Esophagus muscularis mucosa (tissue), 4 donors: Measurements from ENCODE around the gene TM4SF1. TPM values are rescaled to one million over a fixed set of nuclear protein-coding genes. Genes with fewer than 3 reads are reported as not detected.

Experiments
- DNase-seq: peaks from one replicate; pipeline ENCODE4 v3.0.0-alpha.2; 2017; ENCODE audit errors: extremely low spot score
- H3K27ac ChIP-seq, 4 donors: fragments of 200-600 bp; sonication (generic); replicated peaks in 1 of 4; 1 replicate in 3 of 4; 2 replicates in 1 of 4; pipeline ENCODE4 v1.5.1; 2016 to 2019; ENCODE audit warnings: mild to moderate bottlenecking in 1 of 4
- H3K27me3 ChIP-seq, 4 donors: fragments of 200-600 bp; sonication (generic); one replicate each; pipeline versions ENCODE4 v1.5.1 to v1.6.0; 2016 to 2019
- H3K36me3 ChIP-seq, 4 donors: fragments of 200-600 bp; sonication (generic); one replicate each; pipeline ENCODE4 v1.5.1; 2016 to 2019
- H3K4me1 ChIP-seq, 4 donors: fragments of 200-600 bp; sonication (generic); one replicate each; pipeline ENCODE4 v1.5.1; 2016 to 2019
- H3K4me3 ChIP-seq, 4 donors: fragments of 200-600 bp; sonication (generic); 1 replicate in 2 of 4; 2 replicates in 2 of 4; pipeline ENCODE4 v1.5.1; 2016 to 2019; ENCODE audit warnings: mild to moderate bottlenecking in 4 of 4, moderate library complexity in 1 of 4
- H3K9me3 ChIP-seq, 4 donors: fragments of 200-600 bp; sonication (generic); 1 replicate in 3 of 4; 2 replicates in 1 of 4; pipeline ENCODE4 v1.5.1; 2016 to 2019
- EP300 ChIP-seq: sonication (generic); formaldehyde crosslinking; IDR thresholded peaks from one replicate; pipeline ENCODE4 v1.6.1; 2017; ENCODE audit warnings: antibody characterized with exemption
- POLR2A ChIP-seq: fragments of 450-650 bp; IDR thresholded peaks from one replicate; pipeline ENCODE4 v1.6.1; 2017; ENCODE audit warnings: antibody characterized with exemption, moderate library complexity, mild to moderate bottlenecking, low read depth
- POLR2AphosphoS5 ChIP-seq, 2 donors: sonication (generic); formaldehyde crosslinking; IDR thresholded peaks; one replicate each; pipeline ENCODE4 v1.6.1; 2017; ENCODE audit warnings: antibody characterized with exemption in 2 of 2
- WGBS: methylation state at CpG from one replicate; pipeline ENCODE4 v1.1.5; 2018; 5-methylcytosine and 5-hydroxymethylcytosine counted together
- intact Hi-C: fragments of 100-400 bp; cut with DNase I; formaldehyde crosslinking; loops from one replicate; pipeline ENCODE4 v1.15.1; 2023
- total RNA-seq, 4 donors: library from RNA; depleted of rRNA; stranded (reverse); fragments of >200 nt; gene quantifications; one replicate each; pipeline versions ENCODE4 v1.1.0 to v1.2.1, GENCODE V29; 2016
- TF ChIP-seq, protein P1 (sequence below), 3 experiments: fragments of 200-600 bp in 2 of 3; fragments of 450-650 bp in 1 of 3; sonication (generic) in 2 of 3; IDR thresholded peaks; one replicate each; pipeline ENCODE4 v1.5.1; 2017 to 2019; ENCODE audit warnings: antibody characterized with exemption in 3 of 3, mild to moderate bottlenecking in 2 of 3, moderate library complexity in 1 of 3

TM4SF1 gene, protein sequence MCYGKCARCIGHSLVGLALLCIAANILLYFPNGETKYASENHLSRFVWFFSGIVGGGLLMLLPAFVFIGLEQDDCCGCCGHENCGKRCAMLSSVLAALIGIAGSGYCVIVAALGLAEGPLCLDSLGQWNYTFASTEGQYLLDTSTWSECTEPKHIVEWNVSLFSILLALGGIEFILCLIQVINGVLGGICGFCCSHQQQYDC
- total RNA-seq = 100 to 1,000 TPM in 1 of 4 donors, 10 to 100 TPM in 3; 28.7 to 151 (median 77.7) TPM

DNA sequence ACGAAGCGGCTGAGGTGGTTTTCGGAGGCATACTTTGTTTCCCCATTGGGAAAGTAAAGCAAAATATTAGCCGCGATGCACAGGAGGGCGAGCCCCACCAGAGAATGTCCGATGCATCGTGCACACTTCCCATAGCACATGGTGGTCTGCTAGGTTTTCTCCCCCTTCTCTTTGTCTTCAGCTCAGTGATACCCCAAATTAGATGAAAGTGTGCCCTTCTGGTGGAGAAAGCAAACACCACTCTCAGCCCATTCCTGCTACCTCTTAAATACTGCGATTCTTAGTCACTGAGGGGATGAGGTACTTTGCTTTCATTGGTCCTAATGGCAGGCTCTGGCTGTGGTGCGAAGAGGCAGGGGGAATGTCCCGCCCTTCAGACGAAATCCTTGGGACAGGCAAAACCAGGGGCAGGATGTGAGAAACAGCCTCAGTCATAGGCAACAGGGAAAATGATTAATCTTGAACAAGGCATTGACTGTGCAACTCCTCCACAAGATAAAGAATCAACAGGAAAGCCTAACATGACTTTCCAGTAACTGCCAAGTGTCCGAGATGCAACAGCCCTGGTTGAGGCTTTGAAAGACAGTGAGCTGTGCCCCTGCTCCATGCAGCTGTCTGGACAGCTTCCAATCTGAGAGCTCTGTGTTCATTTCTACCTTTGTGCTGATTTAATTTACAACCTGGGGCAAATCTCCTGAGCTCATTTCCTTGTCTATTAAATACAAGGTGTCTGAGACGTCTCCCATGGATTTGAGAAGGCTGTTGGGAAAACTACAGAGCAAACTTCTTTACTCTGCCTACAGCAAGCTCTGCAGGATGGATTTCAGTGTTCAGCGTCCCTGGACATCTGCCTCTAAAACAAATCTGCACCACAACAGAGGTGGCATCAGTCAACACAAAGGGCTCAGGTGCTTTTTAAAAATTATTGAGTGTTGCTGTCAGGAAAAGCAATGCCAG, at the start of gene TM4SF1:
Gene TM4SF1 (minus strand): TSS at position 242 of the 957 bp plus-strand sequence. CDS start 102 bp downstream, at position 140.
- 59% methylated on average over 15 of the region's 15 CpGs for WGBS
- peak within 1 kb of the TSS; percentile 41 to 56 (median 44) for H3K4me3 ChIP-seq
- H3K9me3 ChIP-seq = no peaks in the 10 kb centered on the region
- H3K4me1 ChIP-seq = peaks cover 14 to 29% (median 25%) of the 10 kb centered on the region in 4 donors
- no peaks in the 10 kb centered on the region for H3K27me3 ChIP-seq
- intact Hi-C loops = no loop called here
- DNase-seq = no peak
- TF ChIP-seq, protein P1, sequence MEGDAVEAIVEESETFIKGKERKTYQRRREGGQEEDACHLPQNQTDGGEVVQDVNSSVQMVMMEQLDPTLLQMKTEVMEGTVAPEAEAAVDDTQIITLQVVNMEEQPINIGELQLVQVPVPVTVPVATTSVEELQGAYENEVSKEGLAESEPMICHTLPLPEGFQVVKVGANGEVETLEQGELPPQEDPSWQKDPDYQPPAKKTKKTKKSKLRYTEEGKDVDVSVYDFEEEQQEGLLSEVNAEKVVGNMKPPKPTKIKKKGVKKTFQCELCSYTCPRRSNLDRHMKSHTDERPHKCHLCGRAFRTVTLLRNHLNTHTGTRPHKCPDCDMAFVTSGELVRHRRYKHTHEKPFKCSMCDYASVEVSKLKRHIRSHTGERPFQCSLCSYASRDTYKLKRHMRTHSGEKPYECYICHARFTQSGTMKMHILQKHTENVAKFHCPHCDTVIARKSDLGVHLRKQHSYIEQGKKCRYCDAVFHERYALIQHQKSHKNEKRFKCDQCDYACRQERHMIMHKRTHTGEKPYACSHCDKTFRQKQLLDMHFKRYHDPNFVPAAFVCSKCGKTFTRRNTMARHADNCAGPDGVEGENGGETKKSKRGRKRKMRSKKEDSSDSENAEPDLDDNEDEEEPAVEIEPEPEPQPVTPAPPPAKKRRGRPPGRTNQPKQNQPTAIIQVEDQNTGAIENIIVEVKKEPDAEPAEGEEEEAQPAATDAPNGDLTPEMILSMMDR (IDR thresholded peaks at IDR 0.05) = no peak
- TF ChIP-seq EP300 = no peak
- TF ChIP-seq POLR2A = no peak
- TF ChIP-seq POLR2AphosphoS5 (IDR thresholded peaks at IDR 0.05) = peak; percentile 70 to 90
- H3K27ac ChIP-seq = peak within 1 kb of the TSS; percentile 50 to 78 (median 74)
- peaks cover 0 to 23% (median 0%) of the 10 kb centered on the region in 4 donors for H3K36me3 ChIP-seq

DNA sequence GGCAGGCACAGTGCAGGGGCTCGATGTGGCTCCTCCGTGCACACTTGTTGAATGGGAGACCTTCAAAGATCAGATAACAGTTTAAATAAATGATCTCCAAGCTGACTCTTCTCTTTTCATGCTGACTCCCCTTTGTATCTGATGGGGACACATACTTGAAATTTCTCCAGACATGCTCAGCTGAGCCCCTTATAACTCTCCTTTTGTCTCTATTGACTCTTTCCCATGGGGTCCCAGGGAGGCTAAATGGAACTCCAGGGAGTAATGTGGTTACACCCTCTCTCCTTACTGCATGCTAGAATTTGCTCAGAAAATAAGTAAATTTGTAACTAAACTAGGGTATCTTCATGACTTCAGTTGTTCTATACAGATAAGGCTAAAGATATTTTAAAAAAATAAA, 48.9 kb upstream of the TM4SF1 start:
- H3K36me3 ChIP-seq = no peaks in the 10 kb centered on the region
- H3K9me3 ChIP-seq = no peaks in the 10 kb centered on the region
- no peaks in the 10 kb centered on the region for H3K4me1 ChIP-seq
- H3K4me3 ChIP-seq = no peak overlapping the region
- no peaks in the 10 kb centered on the region for H3K27me3 ChIP-seq
- no peak overlapping the region for H3K27ac ChIP-seq
- intact Hi-C loops = no loop called here
- DNase-seq = peak; percentile 34
- WGBS = 42% methylated on average over 2 of the region's 2 CpGs
- no peak for TF ChIP-seq POLR2A

DNA sequence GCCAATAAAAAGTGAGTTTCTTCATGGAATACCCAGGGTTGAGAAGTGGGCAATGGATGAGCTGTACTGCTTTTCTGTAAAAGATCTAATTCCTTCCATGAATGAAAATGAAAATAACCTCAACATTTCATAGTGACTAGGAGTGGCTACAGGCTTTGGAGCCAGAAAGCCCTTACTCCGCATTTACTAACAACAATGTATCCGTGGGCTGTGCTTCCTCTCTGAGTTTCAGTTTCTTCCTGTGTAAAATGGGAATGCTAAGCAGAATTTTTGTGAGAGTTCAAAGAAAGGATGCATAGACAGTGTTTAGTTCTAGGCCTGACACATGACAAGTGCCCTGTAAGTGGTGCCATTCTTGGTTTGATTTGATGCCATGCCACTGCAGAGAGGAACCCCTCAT, 47.5 kb upstream of the TM4SF1 start:
- no peak for DNase-seq
- intact Hi-C loops = no loop called here
- Histone ChIP-seq H3K27me3 (no peaks in the 10 kb centered on the region), H3K27ac (no peak overlapping the region), H3K36me3 (no peaks in the 10 kb centered on the region), H3K4me1 (no peaks in the 10 kb centered on the region), H3K4me3 (no peak overlapping the region), H3K9me3 (no peaks in the 10 kb centered on the region)
- TF ChIP-seq EP300 (no peak), POLR2AphosphoS5 (IDR thresholded peaks at IDR 0.05) (no peak)
- 48% methylated on average over 2 of the region's 2 CpGs for WGBS

DNA sequence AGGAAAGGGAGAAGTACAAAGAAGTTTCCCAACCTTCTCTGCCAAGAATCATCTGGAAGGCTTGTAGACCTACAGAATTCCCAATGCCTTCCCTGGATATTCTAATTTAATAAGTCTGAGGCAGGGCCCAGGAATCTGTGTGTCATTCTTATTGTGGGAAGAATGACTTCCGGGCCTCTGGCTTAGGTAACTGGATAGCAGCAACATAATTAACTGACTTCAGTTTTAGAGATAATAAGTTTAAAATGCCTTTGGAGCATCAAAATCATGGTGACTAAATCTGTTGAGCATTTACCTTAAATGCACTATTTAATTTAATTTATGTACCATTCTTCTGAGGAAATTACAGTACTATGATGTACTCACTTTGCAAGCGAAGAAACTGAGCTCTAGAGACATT, 44.3 kb upstream of the TM4SF1 start:
- intact Hi-C loops = no loop called here
- no peak overlapping the region for H3K27ac ChIP-seq
- no peak overlapping the region for H3K4me3 ChIP-seq
- no peak for DNase-seq
- no peaks in the 10 kb centered on the region for H3K4me1 ChIP-seq
- WGBS = 98% methylated on average over 2 of the region's 2 CpGs
- H3K27me3 ChIP-seq = no peaks in the 10 kb centered on the region
- no peaks in the 10 kb centered on the region for H3K36me3 ChIP-seq
- TF ChIP-seq POLR2AphosphoS5 (IDR thresholded peaks at IDR 0.05) (no peak), EP300 (no peak), POLR2A (no peak)
- TF ChIP-seq, protein P1 (IDR thresholded peaks at IDR 0.05) = no peak
- no peaks in the 10 kb centered on the region for H3K9me3 ChIP-seq

DNA sequence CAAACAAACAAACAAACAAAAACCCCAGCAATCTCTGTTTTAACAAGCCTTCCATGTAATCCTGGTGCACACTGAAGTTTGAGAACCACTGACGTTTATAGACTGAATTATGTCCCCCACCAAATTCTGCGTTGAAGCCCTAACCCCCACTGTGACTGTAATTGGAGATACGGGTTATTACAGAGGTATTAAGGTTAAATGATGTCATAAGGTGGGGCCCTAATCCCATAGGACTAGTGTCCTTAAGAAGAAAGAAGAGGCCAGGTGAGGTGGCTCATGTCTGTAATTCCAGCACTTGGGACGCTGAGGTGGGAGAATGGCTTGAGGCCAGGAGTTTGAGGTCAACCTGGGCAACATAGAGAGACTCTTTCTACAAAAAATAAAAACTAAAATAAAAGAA, 42.4 kb upstream of the TM4SF1 start:
- H3K4me3 ChIP-seq = no peak overlapping the region
- 96% methylated on average over 4 of the region's 4 CpGs for WGBS
- no peak for TF ChIP-seq POLR2A
- intact Hi-C loops = no loop called here
- no peaks in the 10 kb centered on the region for H3K27me3 ChIP-seq
- H3K4me1 ChIP-seq = no peaks in the 10 kb centered on the region
- DNase-seq = no peak
- no peaks in the 10 kb centered on the region for H3K9me3 ChIP-seq
- H3K36me3 ChIP-seq = no peaks in the 10 kb centered on the region
- no peak overlapping the region for H3K27ac ChIP-seq

DNA sequence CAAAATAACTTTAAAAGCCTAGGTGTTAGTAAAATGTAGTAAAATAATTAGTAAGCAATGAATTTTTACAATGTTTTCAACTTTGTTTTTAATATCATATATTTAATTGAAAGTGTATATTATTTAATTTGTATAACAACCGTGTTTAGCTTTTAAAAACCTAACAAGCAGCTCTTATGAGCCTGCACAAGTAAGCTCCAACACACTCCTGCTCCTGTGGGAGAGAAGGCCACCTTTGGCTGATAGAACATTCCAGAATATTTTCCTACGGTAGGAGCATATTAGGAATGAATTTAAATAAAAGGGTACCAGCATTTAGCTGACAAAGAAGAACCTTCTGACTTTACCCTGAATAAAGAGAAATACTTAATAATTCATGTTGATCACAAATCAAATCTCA, 40.3 kb upstream of the TM4SF1 start:
- intact Hi-C loops = no loop called here

More for the DNA sequence above, 40.3 kb upstream of the TM4SF1 start:
- TF ChIP-seq POLR2AphosphoS5 (IDR thresholded peaks at IDR 0.05) = no peak
- no peak for TF ChIP-seq EP300
- TF ChIP-seq POLR2A = no peak
- TF ChIP-seq, protein P1 (IDR thresholded peaks at IDR 0.05) = no peak
- Histone ChIP-seq H3K4me1 (no peaks in the 10 kb centered on the region), H3K27ac (no peak overlapping the region), H3K9me3 (no peaks in the 10 kb centered on the region), H3K36me3 (no peaks in the 10 kb centered on the region), H3K27me3 (no peaks in the 10 kb centered on the region), H3K4me3 (no peak overlapping the region)
- WGBS = 97% methylated on average over 2 of the region's 2 CpGs
- no peak for DNase-seq
